ENCODE measurements around the gene SLC2A9.

- TF ChIP-seq POLR2A (IDR thresholded peaks at IDR 0.05; ENCODE audit: low read length), result no peak
- TF ChIP-seq GATA1 (IDR thresholded peaks at IDR 0.05; ENCODE audit: low read depth, low read length), result no peak
Measured at GRCh38 chr4:9825049-9825448, 196.2 kb downstream of the SLC2A9 start.

All from erythroblast (primary cell).